CD4-positive, alpha-beta T cell treated with Interleukin-6 for 4 hours (primary cell): ENCODE data around the gene HOMER1.
"Not testable (repeated sequence)": the region's sequence is repeated elsewhere in the genome, so short reads cannot be mapped to it uniquely, and the experiment has no call there.

Experiments used
- DNase-seq: peaks from one replicate; pipeline ENCODE4 v3.0.0-alpha.2; 2020; ENCODE audit warnings: mixed read lengths

HOMER1 gene

GRCh38 chr5:79516986-79517385, 3.1 kb upstream of the HOMER1 start:
- no peak for DNase-seq

DNA sequence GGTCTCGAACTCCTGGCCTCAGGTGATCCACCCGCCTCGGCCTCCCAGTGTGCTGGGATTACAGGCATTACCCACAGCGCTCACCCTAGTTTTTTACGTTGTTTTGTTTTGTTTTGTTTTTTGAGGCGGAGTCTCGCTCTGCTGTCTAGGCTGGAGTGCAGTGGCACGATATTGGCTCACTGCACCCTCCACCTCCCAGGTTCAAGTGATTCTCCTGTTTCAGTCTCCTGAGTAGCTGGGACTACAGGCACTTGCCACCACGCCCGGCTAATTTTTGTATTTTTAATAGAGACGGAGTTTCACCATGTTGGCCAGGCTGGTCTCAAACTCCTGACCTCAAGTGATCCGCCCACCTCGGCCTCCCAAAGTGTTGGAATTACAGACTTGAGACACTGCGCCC, 2.4 kb upstream of the HOMER1 start:
- DNase-seq: not testable (repeated sequence)

- DNase-seq: peak; percentile 90
These were observed 614 bp upstream of the HOMER1 start for GRCh38 chr5:79514391-79515105.

- peak; percentile 2 for DNase-seq
These were observed 628 bp downstream of the HOMER1 start for GRCh38 chr5:79513308-79513703.

GRCh38 chr5:79512471-79513307, 1.2 kb downstream of the HOMER1 start:
- no peak for DNase-seq

DNA sequence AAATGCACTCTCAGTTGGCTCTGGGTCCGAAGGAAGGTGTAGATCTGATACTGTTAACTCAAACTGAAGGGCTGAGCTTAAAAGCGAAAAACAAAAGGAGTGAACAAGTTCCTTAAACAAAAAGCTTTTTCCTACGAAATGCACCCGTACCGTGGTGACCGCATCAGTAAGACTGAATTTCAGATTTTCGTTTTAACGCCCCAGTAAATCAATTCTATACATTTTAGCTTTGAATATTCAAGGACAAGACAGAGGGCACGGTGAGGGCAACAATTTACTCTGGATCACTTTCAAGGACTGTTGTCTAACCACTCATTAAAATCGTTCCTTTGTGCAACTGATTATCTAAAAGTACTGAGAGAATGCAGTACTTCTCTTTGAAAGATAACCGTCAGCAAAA, 1.9 kb downstream of the HOMER1 start:
- DNase-seq: no peak

- DNase-seq: no peak
These were observed 3.3 kb downstream of the HOMER1 start for GRCh38 chr5:79510638-79511037.

GRCh38 chr5:79509244-79509885, 4.6 kb downstream of the HOMER1 start:
- no peak for DNase-seq

- no peak for DNase-seq
These were observed 5.1 kb downstream of the HOMER1 start for GRCh38 chr5:79508794-79509193.

- no peak for DNase-seq
These were observed 5.6 kb downstream of the HOMER1 start for GRCh38 chr5:79508354-79508753.

DNA sequence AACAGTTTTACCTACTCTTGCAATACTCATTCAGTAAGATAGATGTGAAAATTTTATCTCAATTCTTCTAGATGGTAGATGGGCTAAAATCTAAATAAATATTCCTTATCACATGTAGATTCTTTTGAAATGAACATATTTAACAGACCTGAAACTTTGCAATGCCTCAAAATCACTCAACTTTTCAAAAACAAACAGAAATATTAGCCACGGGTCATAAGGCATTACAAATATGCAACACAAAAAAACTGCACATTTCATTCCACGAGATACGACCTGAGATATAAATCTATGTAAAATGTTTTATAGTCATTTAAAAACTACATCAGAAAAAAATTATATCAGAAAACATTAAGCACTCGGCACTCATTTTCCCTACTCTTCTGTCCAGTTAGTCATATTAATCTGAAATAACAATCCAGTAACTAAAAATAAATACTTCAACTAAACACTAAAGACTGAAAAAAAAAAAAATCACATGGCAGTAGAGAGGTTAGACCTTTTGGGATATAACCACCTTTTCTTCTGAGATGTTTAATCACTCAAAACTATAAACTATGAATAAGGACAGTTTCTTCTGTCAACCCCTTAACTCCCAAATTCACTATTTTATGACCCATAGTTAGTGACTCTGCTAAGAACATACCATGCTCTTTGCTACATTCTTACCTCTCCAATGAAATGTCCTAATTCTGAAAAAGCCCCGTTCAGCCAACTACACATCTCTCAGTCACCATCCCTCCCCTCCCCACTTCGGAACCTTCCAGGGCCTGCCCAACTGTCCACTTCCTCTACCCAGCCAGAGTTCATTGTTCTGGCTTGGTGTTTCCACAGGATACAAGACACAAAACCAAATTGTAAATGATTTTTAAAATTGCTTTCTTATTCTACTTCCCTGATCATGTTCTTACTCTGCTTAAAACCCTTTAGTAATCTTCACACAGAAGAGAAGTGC, 6.4 kb downstream of the HOMER1 start:
- DNase-seq: no peak

GRCh38 chr5:79505138-79505537, 8.8 kb downstream of the HOMER1 start:
- no peak for DNase-seq

DNA sequence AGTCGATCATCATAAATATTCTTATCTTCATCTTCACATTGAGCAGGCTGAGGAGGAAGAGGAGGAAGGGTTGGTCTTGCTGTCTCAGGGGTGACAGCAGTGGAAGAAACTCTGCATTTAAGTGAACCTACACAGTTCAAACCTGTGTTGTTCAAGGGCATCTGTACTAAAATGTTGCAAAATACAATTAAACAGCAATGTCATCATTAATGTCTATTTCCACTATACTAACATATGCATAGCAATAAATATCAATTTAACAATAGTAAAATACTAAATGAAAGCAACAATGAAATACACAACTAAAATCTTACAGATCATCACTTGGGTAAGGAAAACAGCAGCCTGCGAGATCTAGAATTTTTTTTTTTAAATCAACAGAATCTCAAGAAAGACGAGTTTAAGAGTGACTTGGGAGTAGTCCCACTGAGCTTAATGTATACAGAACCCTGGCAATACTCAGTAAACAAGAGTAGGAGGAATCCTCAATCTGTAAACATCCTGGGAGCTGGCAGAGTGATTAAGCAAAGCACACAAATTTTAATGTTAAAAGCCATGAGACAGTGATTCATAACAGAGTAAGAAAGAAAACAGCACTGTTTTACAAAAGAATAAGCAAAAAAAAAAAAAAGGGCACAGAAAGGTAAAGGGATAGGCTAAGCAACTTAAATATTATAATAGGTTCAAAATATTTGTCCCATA, 10.0 kb downstream of the HOMER1 start:
- no peak for DNase-seq

DNA sequence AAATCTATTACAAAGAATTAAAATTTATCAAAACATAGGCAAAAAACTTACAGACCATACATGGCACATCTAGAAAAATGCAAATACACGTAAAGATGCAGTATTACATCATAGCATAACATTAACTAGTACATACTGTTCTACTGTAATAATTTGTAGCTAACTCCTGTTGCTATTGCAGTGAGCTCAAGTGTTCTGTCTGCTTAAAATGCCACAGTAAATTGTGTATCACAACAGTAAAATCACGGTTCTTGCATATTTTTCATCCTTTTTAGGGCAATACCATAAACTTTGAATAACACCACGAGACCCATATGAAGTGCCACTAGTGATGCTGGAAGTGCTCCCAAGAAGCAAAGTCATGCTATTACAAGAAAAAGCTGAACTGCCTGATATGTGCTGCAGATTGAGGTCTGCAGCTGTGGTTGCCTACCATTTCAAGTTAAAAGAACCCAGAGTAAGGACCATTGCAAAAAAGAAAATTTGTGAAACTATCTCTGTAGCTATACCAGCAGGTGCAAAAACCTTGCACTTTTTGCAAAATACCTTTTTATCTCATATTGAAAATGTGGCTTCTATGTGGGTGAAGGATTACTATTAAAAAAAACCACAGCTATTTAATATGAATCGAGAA, 14.2 kb downstream of the HOMER1 start:
- DNase-seq: no peak

DNA sequence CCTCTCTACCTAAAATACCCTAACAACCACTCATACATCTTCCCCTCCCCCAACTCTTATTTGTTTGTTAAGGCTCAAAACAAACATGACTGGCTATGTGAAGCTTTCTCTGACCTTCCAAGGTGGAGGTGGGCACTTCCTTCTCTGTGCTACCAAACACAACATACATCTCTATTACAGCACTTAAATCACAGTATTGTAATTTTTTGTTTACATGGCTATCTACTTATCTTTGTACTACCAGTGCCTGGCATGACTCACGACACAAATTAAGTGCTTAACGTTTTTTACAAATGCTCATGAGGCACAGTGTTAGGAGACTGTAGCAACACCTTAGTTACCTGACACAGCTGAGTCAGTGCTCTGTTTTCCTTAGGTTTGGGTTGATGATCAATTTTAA, 18.6 kb downstream of the HOMER1 start:
- no peak for DNase-seq

DNA sequence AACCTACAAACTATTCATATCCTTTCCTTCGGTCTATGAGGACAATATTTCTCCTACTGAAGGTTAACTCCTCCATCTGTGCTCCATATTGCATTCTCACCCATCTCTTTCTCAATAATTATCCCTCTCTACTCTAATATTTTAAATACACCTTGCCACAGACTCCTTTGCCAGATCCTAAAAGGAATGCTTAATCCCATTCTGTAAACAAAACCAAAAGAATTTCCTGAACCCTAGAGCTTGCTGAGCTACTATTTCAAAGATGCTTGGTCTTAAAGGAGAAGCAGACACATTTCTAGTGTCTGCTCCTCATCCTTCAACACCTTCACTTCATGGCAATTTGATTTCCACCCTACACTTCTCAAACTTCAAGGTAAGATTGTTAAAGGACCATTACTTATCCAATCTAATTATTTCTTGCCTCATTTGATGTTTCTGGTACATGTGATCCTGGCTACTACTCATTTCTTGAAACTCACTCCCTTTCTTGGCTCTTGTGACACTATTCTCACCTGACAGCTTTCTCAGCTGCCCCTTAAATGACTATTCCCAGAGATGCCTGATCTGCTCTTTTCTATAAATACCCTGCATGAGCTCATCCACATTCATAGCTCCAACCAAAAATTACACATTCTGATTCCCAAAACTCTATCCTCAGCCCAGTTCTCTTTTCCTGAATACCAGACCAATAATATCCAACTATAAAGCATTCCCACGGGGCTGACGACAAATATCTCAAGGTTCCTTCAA, 20.2 kb downstream of the HOMER1 start:
- no peak for DNase-seq

DNA sequence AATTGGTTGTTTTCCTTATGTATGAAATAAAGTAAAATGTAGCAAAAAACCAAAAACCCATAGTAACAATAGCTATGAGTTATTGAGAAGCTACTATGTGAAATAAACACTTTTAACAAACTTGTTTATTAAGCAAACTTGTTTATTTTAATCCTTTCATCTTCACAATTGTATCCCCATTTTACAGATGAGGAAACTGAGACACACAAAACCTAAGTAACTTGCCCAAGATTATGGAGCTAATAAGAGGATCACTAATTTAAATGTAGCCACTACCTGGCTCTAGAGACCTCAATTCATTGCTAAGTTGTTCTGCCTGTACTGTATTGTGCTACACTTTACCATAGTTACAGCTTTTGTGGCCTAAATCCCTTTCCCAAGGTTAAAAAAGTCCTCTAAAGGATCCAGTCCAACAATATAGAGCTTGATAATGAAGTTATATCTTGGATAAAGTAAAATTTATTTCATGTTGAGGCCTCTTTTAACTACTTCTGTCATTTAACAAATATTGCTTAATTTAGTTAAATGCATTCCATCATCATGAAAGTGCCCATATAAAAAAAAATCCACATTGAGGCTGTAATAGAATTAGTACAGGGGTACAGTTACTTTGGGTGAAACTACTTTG, 22.1 kb downstream of the HOMER1 start:
- no peak for DNase-seq

GRCh38 chr5:79490323-79490936, 23.5 kb downstream of the HOMER1 start:
- DNase-seq: no peak

DNA sequence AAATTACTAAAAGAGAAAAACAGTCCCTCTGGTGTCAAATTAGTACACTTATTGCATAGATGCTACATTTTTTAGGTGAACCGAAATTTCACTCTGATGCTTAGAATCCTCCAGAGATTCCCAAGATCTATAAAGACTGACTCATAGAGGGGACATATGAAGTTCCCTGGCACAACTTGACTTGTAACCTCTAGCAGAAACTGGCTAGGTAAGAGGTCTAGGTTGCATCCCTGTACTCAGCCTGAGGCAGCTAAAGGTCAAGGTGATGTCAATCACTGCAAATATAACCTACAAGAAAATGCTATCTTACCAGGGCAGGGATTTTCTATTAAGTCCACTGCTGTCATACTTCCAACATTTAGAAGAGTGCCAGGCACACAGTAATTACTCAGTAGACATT, 24.2 kb downstream of the HOMER1 start:
- DNase-seq: no peak

DNA sequence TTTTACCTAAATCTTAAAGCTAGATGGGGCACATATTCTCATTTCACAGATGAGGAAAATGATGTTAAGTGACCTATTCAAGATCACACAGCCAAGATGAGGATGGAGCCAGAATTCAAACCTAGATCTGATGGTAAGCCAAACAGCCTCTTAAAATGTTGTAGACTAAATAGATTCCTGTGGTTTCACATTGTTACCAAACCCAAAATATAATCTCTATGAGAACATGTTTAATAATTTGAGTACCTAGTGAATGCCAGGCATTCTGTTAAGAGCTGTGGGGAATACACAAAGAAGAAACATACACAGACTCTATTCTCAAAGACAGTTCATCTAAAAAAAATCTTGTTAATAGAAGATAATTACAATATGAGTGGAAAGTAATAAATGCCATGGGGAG, 25.2 kb downstream of the HOMER1 start:
- no peak for DNase-seq
